Neuronal stem cell (in vitro differentiated cells): ENCODE results near the gene NOL3.

Experiments used
- DNase-seq: peaks from one replicate; pipeline ENCODE4 v3.0.0-alpha.2; 2013; ENCODE audit warnings: low spot score
- H2AFZ ChIP-seq: one replicate; pipeline ENCODE4 v1.6.1; 2013; ENCODE audit warnings: mild to moderate bottlenecking, low read length, inconsistent platforms
- H2AK5ac ChIP-seq: 2 replicates; pipeline ENCODE4 v1.6.1; 2013; ENCODE audit warnings: low read depth, mild to moderate bottlenecking, inconsistent platforms, low read length, moderate library complexity, mixed read lengths
- H2BK120ac ChIP-seq: 2 replicates; pipeline ENCODE4 v1.6.1; 2013; ENCODE audit warnings: low read depth, mild to moderate bottlenecking, inconsistent platforms, low read length, moderate library complexity, mixed read lengths
- H2BK12ac ChIP-seq: one replicate; pipeline ENCODE4 v1.6.1; 2013; ENCODE audit warnings: low read length, inconsistent platforms
- H2BK15ac ChIP-seq: 2 replicates; pipeline ENCODE4 v1.6.1; 2013; ENCODE audit warnings: mild to moderate bottlenecking, low read length, inconsistent platforms, mixed read lengths
- H2BK5ac ChIP-seq: one replicate; pipeline ENCODE4 v1.6.1; 2013; ENCODE audit warnings: inconsistent platforms, mild to moderate bottlenecking, low read length, moderate library complexity
- H3K14ac ChIP-seq: one replicate; pipeline ENCODE4 v1.6.1; 2013; ENCODE audit warnings: low read length, inconsistent platforms
- H3K18ac ChIP-seq: 2 replicates; pipeline ENCODE4 v1.6.1; 2013; ENCODE audit warnings: low read length, inconsistent platforms
- H3K23ac ChIP-seq: 2 replicates; pipeline ENCODE4 v1.6.1; 2013; ENCODE audit warnings: low read depth, mild to moderate bottlenecking, mixed read lengths, low read length, inconsistent platforms; ENCODE audit not compliant: poor library complexity
- H3K27ac ChIP-seq: replicated peaks from 3 replicates; pipeline ENCODE4 v1.5.1; 2013; ENCODE audit warnings: low read length, inconsistent platforms
- H3K27me3 ChIP-seq, 3 experiments: 2 replicates each; pipeline ENCODE4 v1.6.1; 2013; ENCODE audit warnings: low read length in 3 of 3, mild to moderate bottlenecking in 2 of 3, inconsistent platforms in 1 of 3, low read depth in 1 of 3, mixed read lengths in 1 of 3, moderate library complexity in 1 of 3; ENCODE audit not compliant: control insufficient read depth in 3 of 3, insufficient read depth in 3 of 3
- H3K36me3 ChIP-seq, 2 donors: replicated peaks in 1 of 2; 2 replicates each; pipeline ENCODE4 v1.6.1; 2013; ENCODE audit warnings: low read length in 2 of 2; ENCODE audit not compliant: control insufficient read depth in 2 of 2, insufficient read depth in 2 of 2
- H3K4ac ChIP-seq: 2 replicates; pipeline ENCODE4 v1.6.1; 2013; ENCODE audit warnings: inconsistent platforms, mild to moderate bottlenecking, low read length, moderate library complexity
- H3K4me1 ChIP-seq, 2 donors: 1 replicate in 1 of 2; 2 replicates in 1 of 2; pipeline ENCODE4 v1.6.1; 2013; ENCODE audit warnings: low read length in 2 of 2, low read depth in 1 of 2; ENCODE audit not compliant: control insufficient read depth in 2 of 2, insufficient read depth in 1 of 2
- H3K4me2 ChIP-seq: one replicate; pipeline ENCODE4 v1.6.1; 2013; ENCODE audit warnings: mild to moderate bottlenecking, low read length, inconsistent platforms; ENCODE audit not compliant: insufficient read depth, poor library complexity, severe bottlenecking
- H3K4me3 ChIP-seq, 2 donors: 2 replicates each; pipeline ENCODE4 v1.5.1; 2013; ENCODE audit warnings: low read length in 2 of 2, mild to moderate bottlenecking in 2 of 2, inconsistent platforms in 1 of 2, moderate library complexity in 1 of 2
- H3K79me1 ChIP-seq: one replicate; pipeline ENCODE4 v1.6.1; 2013; ENCODE audit warnings: low read depth, mild to moderate bottlenecking, inconsistent platforms, low read length, moderate library complexity
- H3K9ac ChIP-seq: one replicate; pipeline ENCODE4 v1.6.1; 2013; ENCODE audit warnings: mild to moderate bottlenecking, low read depth, low read length, inconsistent platforms; ENCODE audit not compliant: poor library complexity
- H3K9me3 ChIP-seq, 2 donors: replicated peaks in 1 of 2; 2 replicates each; pipeline versions ENCODE3 to v1.6.1; 2013; ENCODE audit warnings: low read length in 2 of 2, mild to moderate bottlenecking in 2 of 2, inconsistent platforms in 1 of 2, low read depth in 1 of 2, mixed read lengths in 1 of 2, moderate library complexity in 1 of 2; ENCODE audit not compliant: control insufficient read depth in 2 of 2, insufficient read depth in 1 of 2
- H4K8ac ChIP-seq: one replicate; pipeline ENCODE4 v1.6.1; 2013; ENCODE audit warnings: low read depth, mild to moderate bottlenecking, inconsistent platforms, low read length, moderate library complexity
- H4K91ac ChIP-seq: one replicate; pipeline ENCODE4 v1.6.1; 2013; ENCODE audit warnings: low read length, low read depth, mild to moderate bottlenecking, inconsistent platforms; ENCODE audit not compliant: poor library complexity
- WGBS, 2 donors: extraction: QIAGEN DNeasy Blood & Tissue Kit; methylation state at CpG; one replicate each; pipeline ENCODE4 v1.1.7; 2013; ENCODE audit warnings: missing lambda C conversion rate in 2 of 2, mixed read lengths in 1 of 2; ENCODE audit not compliant: insufficient read length in 2 of 2, insufficient replicate concordance in 1 of 2; ENCODE audit errors: extremely low coverage in 2 of 2; 5-methylcytosine and 5-hydroxymethylcytosine counted together

The NOL3 gene

GRCh38 chr16:67194260-67194659 lies 23.9 kb downstream of the NOL3 start:
- H4K8ac ChIP-seq: no peak overlapping the region
- no peak overlapping the region for H2BK12ac ChIP-seq
- H4K91ac ChIP-seq: no peak overlapping the region
- no peak for DNase-seq
- no peak overlapping the region for H3K23ac ChIP-seq
- H3K9me3 ChIP-seq: no peaks in the 10 kb centered on the region
- no peak overlapping the region for H2AK5ac ChIP-seq
- no peaks in the 10 kb centered on the region for H3K27me3 ChIP-seq
- no peak overlapping the region for H3K4ac ChIP-seq
- H3K79me1 ChIP-seq: peaks cover 8% of the 10 kb centered on the region
- H2AFZ ChIP-seq: no peak overlapping the region
- H2BK15ac ChIP-seq: no peak overlapping the region
- no peak overlapping the region for H2BK120ac ChIP-seq
- WGBS, 2 donors: no CpG with 5 or more reads among the region's 6 CpGs
- H3K4me3 ChIP-seq: no peak overlapping the region
- peaks cover 14 to 20% of the 10 kb centered on the region in 2 donors for H3K4me1 ChIP-seq
- H3K9ac ChIP-seq: no peak overlapping the region
- no peak overlapping the region for H3K27ac ChIP-seq
- H3K36me3 ChIP-seq: peaks cover 47 to 56% of the 10 kb centered on the region in 2 donors
- H2BK5ac ChIP-seq: no peak overlapping the region
- no peak overlapping the region for H3K14ac ChIP-seq
- H3K18ac ChIP-seq: no peak overlapping the region
- no peak overlapping the region for H3K4me2 ChIP-seq

- no peak overlapping the region for H4K8ac ChIP-seq
- H3K36me3 ChIP-seq: peaks cover 49 to 68% of the 10 kb centered on the region in 2 donors
- no peak overlapping the region for H3K18ac ChIP-seq
- peaks cover 8% of the 10 kb centered on the region for H3K79me1 ChIP-seq
- WGBS, 2 donors: no CpG with 5 or more reads among the region's 5 CpGs
- no peak overlapping the region for H3K27ac ChIP-seq
- no peak overlapping the region for H2BK15ac ChIP-seq
- H3K4ac ChIP-seq: no peak overlapping the region
- no peaks in the 10 kb centered on the region for H3K9me3 ChIP-seq
- no peak overlapping the region for H2BK120ac ChIP-seq
- H3K23ac ChIP-seq: no peak overlapping the region
- H3K4me3 ChIP-seq: no peak overlapping the region
- H3K4me2 ChIP-seq: no peak overlapping the region
- no peak overlapping the region for H2AK5ac ChIP-seq
- H3K9ac ChIP-seq: no peak overlapping the region
- DNase-seq: no peak
- no peak overlapping the region for H2AFZ ChIP-seq
- H2BK5ac ChIP-seq: no peak overlapping the region
- no peak overlapping the region for H2BK12ac ChIP-seq
- H3K4me1 ChIP-seq: peaks cover 12 to 19% of the 10 kb centered on the region in 2 donors
- peaks cover 0 to 5% (median 0%) of the 10 kb centered on the region in 3 experiments for H3K27me3 ChIP-seq
- no peak overlapping the region for H3K14ac ChIP-seq
- H4K91ac ChIP-seq: no peak overlapping the region
These were observed 25.3 kb downstream of the NOL3 start for GRCh38 chr16:67195676-67196075.

DNA sequence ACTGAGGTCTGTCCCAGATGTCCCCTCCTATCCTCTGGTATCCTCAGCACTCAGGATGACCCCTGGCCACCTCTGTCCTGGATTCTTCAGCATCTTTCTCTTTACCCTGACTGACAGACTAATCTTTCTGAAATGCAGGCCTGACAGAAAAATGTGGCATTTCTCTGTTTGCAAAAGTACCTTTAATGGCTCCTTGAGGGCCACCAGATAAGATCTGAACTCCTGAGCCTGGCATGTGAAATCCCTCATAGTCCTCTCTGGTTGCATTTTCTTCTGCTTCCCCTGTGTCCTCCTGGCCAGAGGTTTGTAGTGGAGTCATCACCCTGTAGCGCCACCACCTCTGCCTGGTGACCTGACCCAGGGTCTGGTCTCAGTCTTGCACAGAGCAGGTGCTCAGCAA lies 26.5 kb downstream of the NOL3 start:
- H3K79me1 ChIP-seq: peaks cover 8% of the 10 kb centered on the region
- no peak overlapping the region for H2BK120ac ChIP-seq
- H3K27ac ChIP-seq: no peak overlapping the region
- no peak overlapping the region for H3K18ac ChIP-seq
- no peak overlapping the region for H2BK5ac ChIP-seq
- H2BK15ac ChIP-seq: no peak overlapping the region
- no peak overlapping the region for H3K9ac ChIP-seq
- no peak overlapping the region for H3K23ac ChIP-seq
- peaks cover 11 to 18% of the 10 kb centered on the region in 2 donors for H3K4me1 ChIP-seq
- H3K9me3 ChIP-seq: no peaks in the 10 kb centered on the region
- no peak overlapping the region for H3K4me3 ChIP-seq
- no peak for DNase-seq
- no peak overlapping the region for H3K14ac ChIP-seq
- no peak overlapping the region for H4K8ac ChIP-seq
- H3K4me2 ChIP-seq: no peak overlapping the region
- no peak overlapping the region for H4K91ac ChIP-seq
- H3K36me3 ChIP-seq: peaks cover 56 to 78% of the 10 kb centered on the region in 2 donors
- H3K4ac ChIP-seq: no peak overlapping the region
- no peak overlapping the region for H2AFZ ChIP-seq
- WGBS, 2 donors: no CpG with 5 or more reads among the region's 1 CpG
- H3K27me3 ChIP-seq: peaks cover 0 to 5% (median 0%) of the 10 kb centered on the region in 3 experiments
- no peak overlapping the region for H2BK12ac ChIP-seq
- H2AK5ac ChIP-seq: no peak overlapping the region

DNA sequence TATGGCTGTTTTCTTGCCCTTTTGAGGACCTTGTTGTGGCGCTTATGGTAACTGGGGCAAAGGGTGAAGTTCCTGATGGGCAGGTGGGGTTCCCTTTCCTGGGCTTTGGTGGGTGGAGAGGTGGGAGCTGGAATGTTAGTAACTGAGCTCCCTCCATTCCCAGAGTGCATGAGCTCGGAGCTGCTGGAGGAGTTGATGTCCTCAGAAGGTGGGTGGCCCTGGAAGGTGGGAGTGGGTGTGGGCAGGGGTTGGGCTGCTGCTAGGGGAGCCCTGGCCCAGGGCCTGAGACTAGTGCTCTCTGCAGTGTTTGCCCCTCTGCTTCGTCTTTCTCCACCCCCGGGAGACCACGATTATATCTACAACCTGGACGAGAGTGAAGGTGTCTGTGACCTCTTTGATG lies 27.4 kb downstream of the NOL3 start:
- H3K36me3 ChIP-seq: peaks cover 60 to 86% of the 10 kb centered on the region in 2 donors
- H3K9ac ChIP-seq: no peak overlapping the region
- no peak overlapping the region for H2BK12ac ChIP-seq
- no peak overlapping the region for H3K14ac ChIP-seq
- no peak overlapping the region for H2AK5ac ChIP-seq
- H2BK15ac ChIP-seq: no peak overlapping the region
- no peak overlapping the region for H3K23ac ChIP-seq
- no peak overlapping the region for H3K4ac ChIP-seq
- peaks cover 4% of the 10 kb centered on the region for H3K79me1 ChIP-seq
- H3K27ac ChIP-seq: no peak overlapping the region
- no peak overlapping the region for H2AFZ ChIP-seq
- no peak overlapping the region for H3K4me2 ChIP-seq
- H3K4me1 ChIP-seq: peaks cover 6 to 15% of the 10 kb centered on the region in 2 donors
- no peak overlapping the region for H4K91ac ChIP-seq
- peaks cover 0 to 5% (median 0%) of the 10 kb centered on the region in 3 experiments for H3K27me3 ChIP-seq
- no CpG with 5 or more reads among the region's 6 CpGs for WGBS, 2 donors
- H3K18ac ChIP-seq: no peak overlapping the region
- H2BK120ac ChIP-seq: no peak overlapping the region
- no peak overlapping the region for H3K4me3 ChIP-seq
- DNase-seq: no peak
- no peak overlapping the region for H4K8ac ChIP-seq
- H3K9me3 ChIP-seq: no peaks in the 10 kb centered on the region
- H2BK5ac ChIP-seq: no peak overlapping the region
